GM12891 (cell line): ENCODE measurements around the gene CT83.

Experiments used
- POLR2A ChIP-seq: IDR thresholded peaks from 2 replicates; pipeline ENCODE4 v1.6.1; 2011; ENCODE audit warnings: low read depth, low read length, control low read depth
- POLR2AphosphoS5 ChIP-seq: IDR thresholded peaks from 2 replicates; pipeline ENCODE4 v1.6.1; 2011; ENCODE audit warnings: low read depth, low read length, control low read depth

- TF ChIP-seq POLR2AphosphoS5 (no peak), POLR2A (no peak)
Measured at GRCh38 chrX:116493271-116493670, 30.5 kb upstream of the CT83 start.
